ENCODE data around the gene RGL3.

The RGL3 gene

DNA sequence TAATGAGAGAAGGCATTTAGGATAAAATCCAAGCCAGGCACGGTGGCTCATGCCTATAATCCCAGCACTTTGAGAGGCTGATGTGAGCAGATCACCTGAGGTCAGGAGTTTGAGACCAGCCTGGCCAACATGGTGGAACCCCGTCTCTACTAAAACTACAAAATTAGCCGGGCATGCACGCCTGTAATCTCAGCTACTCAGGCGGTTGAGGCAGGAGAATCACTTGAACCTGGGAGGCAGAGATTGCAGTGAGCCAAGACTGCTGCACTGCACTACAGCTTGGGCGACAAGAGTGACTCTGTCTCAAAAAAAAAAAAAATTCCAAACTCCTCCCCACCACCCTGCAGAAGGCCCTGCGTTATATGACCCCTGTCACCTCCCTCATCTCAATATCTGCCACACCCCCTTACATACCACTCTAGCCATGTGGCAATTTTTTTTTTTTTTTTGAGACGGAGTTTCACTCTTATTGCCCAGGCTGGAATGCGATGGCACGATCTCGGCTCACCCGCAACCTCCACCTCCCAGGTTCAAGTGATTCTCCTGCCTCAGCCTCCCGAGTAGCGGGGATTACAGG is 39.8 kb downstream of the RGL3 start:
- DNase-seq: peak; percentile 29

DNA sequence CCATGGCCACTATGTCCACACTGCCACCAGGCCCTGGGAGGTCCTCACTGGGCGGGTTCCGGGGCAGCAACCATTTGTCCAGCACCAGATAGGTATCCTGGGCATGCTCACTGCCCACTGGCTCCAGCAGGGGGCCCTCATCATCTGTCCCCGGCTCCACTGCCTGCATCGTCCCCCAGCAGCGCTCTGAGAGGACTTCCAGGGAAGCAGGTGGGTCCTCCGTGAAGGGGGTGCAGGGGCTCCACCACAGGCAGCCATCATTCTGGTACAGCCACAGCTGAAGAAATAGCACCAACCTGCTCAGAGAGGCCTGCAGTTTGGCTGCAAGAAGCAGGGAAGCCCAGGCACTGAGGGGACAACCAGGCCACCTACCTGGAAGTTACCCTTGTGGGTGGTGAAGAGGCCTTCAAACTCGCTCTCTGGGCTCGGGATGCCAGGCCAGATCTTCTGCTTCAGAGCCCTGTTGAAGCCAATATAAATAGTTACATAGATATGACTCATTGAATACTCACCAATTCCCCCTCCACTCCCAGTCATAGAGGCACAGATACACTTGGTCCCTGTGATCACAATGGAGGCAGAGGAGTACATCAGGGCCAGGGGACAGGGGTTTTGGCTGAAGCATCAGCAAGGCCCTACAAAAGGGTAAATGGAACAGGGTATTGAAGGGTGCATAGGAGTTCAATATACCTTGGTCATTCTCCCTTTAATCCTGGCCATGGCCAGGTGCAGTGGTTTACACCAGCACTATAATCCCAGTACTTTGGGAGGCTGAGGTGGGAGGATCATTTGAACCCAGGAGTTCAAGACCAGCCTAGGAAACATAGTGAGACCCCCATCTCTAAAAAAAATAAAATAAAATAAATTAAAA is 40.6 kb downstream of the RGL3 start:
- DNase-seq: peak; percentile 75

GRCh38 chr19:11377756-11378155 is 41.4 kb downstream of the RGL3 start:
- DNase-seq: no peak

GRCh38 chr19:11377237-11377636 is 41.9 kb downstream of the RGL3 start:
- DNase-seq: peak; percentile 55

DNA sequence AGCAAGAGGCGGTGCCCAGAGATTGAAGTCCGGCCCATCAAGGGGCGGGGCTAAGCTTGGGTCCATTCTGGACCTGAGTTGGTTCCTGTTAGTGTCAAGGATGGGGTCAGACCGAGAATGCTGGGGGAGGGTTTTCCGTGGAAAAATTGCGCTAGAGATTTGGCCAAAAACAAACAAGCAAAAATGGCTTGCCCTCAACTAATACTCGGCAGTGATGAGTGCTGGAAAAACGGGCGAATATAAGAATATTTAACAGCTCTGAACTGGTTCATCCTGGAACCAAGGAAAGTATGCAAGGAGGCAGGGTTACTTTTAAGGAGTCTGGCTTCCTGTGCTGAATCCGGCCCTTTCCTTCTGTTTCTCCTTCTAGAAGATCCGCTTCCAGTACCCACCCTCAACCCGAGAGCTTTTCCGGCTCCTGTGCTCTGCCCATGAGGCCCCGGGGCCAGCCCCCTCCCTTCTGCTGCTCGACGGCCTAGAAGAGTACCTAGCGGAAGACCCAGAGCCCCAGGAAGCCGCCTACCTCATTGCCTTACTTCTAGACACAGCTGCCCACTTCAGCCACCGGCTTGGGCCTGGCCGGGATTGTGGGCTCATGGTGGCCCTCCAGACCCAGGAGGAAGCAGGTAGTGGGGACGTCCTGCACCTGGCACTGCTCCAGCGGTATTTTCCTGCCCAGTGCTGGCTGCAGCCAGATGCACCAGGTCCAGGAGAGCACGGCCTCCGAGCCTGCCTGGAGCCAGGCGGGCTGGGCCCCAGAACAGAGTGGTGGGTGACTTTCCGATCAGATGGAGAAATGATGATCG is 43.8 kb downstream of the RGL3 start:
- peak; percentile 79 for DNase-seq

GRCh38 chr19:11374433-11375142 is 44.5 kb downstream of the RGL3 start, which contains the start of gene SWSAP1:
Gene SWSAP1, plus strand, starts transcription at chr19:11374666. Its CDS starts 15 bp downstream, at chr19:11374681.
- DNase-seq: peak; percentile 99

DNA sequence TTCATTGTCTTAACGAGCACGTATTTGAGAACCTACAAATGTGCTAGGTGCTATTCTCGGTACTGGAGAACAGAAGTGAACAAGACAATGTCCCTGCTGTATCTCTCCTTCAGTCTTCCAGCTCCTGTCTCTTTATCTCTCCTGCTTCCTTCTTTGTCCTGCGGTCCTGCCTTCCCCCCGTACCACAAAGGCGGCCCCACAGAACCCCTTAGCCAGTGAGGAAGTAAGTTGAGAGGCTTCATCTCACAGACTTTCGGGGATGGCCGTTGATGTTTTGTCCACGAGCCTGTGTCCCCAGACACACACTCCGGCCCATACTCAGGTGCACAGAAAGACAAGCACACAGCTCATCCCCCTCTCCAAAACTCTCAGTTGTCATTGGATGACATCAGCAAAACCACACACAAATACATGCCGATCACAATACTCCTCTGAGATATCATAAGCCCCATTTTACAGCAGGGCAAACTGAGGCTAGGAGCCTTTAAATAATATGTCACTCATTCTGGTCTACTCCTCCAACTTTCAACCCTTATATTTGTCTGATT is 45.2 kb downstream of the RGL3 start:
- peak; percentile 72 for DNase-seq

DNA sequence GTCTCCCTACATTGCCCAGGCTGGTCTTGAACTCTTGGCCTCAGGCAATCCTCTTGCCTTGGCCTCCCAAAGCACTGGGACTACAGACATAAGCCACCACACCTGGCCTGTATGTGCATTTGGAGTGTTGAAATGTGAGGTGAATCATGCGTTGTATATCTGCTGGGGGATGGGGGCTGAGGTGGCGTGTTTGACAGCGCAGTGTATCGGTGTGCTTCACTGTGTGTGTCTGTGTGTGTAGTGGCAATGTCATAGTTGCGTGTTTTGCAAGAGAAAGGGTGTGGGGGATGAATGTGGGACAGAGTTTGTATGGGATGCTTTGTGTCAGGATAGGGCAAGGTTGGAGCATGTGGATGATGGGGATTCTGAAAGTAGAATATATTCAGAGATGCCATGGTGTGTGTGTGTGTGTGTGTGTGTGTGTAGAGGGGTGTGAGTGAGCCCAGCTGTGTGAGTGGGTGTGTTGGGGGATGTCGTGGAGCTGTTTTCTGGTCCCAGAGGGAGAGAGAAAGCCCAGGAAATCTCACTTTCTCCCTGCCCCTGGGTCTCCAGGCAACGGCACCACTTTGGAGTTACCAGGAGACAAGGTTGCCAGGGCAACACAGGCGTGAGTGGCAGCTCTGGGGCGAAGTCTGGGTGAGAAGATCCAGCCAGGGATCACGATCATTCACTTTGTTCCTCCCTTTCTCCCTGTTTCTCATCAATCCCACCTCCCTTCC is 45.8 kb downstream of the RGL3 start:
- peak; percentile 95 for DNase-seq

DNA sequence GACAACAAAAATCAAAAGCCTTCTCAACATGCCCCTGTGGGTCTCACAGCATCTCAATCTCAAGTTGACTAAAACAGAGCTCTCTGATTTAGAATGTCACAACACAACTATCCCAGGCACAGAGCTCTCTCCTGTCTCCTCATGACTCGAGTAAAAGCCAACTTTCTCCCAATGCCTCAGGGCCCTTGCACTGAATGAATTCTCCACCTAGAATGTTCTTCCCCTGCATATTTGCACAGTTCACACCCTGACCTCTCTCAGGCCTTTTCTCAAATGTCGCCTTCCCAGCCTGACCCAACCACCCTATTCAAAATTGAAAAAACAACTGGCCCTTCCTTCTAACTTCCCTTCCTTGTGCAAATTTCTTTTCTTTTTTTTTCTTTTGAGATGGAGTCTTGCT is 48.4 kb downstream of the RGL3 start:
- DNase-seq: no peak

DNA sequence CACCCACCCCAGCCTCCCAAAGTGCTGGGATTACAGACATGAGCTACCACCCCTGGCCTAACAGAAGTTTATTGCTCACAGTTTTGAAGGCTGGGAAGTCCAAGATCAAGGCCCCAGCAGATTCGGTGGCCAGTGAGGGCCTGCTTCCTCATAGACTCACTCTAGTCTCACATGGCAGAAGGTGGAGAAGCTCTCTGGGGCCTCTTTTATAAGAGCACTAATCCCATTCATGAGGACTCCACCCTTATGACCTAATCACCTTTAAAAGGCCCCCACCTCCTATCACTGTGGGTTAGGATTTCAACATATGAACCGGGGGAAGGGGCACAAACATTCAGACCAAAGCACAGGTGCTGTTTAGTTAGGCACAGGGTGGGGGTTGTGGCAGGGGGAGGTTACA is 51.6 kb downstream of the RGL3 start:
- DNase-seq: no peak

DNA sequence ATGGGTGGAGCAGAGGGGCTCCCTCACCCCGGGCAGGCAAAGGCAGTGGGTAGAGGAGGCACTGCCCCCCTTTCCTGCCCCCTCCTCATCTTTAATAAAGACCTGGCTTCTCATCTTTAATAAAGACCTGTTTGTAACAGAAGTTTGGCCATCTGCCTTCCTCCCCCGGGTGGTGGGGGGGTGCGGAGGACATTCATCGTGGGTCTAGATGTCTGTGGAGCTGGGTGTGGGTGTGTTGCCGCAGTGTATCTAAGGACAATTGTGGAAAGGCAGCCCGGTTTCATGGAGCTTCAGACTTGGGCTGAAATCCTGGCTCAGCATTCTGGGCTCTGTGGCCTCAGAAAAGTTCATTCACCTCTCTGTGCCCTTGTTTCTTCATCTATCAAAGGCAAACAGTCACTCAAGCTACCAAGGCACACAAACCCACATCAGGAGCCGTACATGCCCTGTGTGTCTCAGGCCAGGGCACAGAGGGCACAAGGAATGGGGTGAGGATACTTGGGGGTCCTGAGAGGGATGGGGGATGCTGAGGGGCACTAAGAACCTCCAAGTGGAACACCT is 53.5 kb downstream of the RGL3 start:
- no peak for DNase-seq

DNA sequence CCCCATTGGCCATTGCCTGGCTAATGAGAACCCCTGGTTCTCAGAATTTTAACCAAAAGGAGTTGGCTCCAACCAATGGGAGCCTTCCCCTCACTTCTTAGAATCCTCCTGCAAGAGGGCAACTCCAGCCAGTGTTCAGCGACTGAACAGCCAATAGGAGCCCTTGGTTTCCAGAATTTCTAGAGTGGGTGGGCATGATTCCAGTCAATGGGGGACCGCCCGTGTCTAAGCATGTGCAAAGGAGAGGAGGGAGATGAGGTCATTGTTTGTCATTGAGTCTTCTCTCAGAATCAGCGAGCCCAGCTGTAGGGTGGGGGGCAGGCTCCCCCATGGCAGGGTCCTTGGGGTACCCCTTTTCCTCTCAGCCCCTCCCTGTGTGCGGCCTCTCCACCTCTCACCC is 54.2 kb downstream of the RGL3 start:
- DNase-seq: no peak

GRCh38 chr19:11364296-11364904 is 54.7 kb downstream of the RGL3 start:
- no peak for DNase-seq

- DNase-seq: no peak
Observed at GRCh38 chr19:11363881-11364280, 55.2 kb downstream of the RGL3 start.

- no peak for DNase-seq
Observed at GRCh38 chr19:11361771-11362731, 57.1 kb downstream of the RGL3 start.

DNA sequence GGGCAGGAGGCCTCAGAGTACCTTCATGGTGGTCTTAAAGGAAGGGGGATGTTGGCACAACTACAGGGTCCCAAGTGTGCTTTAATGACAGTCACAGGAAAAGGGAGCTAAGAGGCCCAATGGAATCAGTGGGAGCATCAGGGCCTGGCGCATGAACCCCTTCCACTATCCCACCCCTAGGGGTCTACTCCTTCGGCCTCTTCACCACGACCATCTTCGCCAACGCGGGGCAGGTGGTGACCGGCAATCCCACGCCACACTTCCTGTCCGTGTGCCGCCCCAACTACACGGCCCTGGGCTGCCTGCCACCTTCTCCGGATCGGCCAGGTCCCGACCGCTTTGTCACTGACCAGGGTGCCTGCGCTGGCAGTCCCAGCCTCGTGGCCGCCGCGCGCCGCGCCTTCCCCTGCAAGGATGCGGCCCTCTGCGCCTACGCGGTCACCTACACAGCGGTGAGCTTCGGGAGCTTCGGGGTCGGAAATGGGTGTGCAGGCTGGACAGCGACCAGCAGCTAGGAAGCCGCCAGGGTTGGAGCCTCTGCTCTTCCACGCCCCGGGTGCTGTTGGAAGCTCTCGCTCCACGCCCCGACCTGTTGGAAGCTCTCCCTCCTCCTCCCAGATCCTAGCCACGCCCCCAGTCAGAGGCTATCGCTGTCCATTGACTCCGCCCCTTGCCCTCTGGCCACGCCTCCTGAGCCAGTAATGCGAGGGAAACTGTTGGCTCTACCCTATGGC is 57.9 kb downstream of the RGL3 start:
- DNase-seq: peak; percentile 39

DNA sequence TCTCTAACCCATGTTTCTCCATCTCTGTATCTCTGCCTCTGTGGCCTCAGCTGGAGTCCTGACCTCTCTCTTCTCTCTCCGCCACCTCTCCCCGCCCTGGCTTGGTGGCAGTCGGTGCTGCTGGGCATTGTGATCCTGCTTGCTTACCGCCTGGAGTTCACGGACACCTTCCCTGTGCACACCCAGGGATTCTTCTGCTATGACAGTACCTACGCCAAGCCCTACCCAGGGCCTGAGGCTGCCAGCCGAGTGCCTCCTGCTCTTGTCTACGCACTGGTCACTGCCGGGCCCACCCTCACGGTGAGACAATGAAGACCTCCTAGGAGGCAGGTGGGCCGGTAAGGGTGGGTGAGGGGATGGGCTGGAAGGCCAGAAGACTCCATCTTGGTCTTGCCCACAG is 59.7 kb downstream of the RGL3 start:
- DNase-seq: no peak

GRCh38 chr19:11356676-11357550 is 62.2 kb downstream of the RGL3 start:
- DNase-seq: no peak
